ENCODE results near the gene C1orf21. TPM values are rescaled to one million over a fixed set of nuclear protein-coding genes. Genes with fewer than 3 reads are reported as not detected.

The C1orf21 gene
- total and polyA plus RNA-seq, 2 donors (not counting 1 experiment from before 2014, with no cell fraction given): under 0.01 to 0.32 TPM

DNA sequence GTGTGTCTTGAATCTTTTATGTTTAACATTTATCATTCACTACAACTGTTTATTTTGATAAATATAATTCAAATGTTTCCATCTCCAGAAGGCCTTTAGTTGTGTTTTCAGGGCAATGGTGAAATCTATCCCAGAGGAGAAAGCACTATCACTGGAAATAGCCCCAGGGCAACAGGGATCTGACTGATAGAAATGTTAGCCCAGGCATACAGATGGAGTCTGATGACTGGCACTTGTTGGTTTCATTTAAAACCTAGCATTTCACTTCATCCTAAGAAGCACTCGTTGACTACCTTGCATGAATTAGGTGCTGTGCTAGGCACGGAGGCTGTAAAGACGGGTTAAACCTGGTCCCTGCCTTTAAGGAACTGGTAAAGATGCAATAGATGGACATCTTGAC is 103.1 kb downstream of the C1orf21 start:
- H2AFZ ChIP-seq (ENCODE audit: insufficient read depth, low read depth, low read length, poor library complexity, severe bottlenecking): no peak overlapping the region
- H3K27ac ChIP-seq (ENCODE audit: low read length in 2 of 2): no peak overlapping the region
- no peak for DNase-seq
- H3K27me3 ChIP-seq (replicated peaks in 1 of 4; ENCODE audit: control extremely low read depth in 1 of 4, control insufficient read depth in 3 of 4, insufficient read depth in 4 of 4, low read length in 3 of 4): no peaks in the 10 kb centered on the region
- no peak for TF ChIP-seq EZH2 (IDR thresholded peaks at IDR 0.05; ENCODE audit: borderline replicate concordance, insufficient read depth, low read depth, low read length, poor library complexity, severe bottlenecking)
- TF ChIP-seq, protein P1, sequence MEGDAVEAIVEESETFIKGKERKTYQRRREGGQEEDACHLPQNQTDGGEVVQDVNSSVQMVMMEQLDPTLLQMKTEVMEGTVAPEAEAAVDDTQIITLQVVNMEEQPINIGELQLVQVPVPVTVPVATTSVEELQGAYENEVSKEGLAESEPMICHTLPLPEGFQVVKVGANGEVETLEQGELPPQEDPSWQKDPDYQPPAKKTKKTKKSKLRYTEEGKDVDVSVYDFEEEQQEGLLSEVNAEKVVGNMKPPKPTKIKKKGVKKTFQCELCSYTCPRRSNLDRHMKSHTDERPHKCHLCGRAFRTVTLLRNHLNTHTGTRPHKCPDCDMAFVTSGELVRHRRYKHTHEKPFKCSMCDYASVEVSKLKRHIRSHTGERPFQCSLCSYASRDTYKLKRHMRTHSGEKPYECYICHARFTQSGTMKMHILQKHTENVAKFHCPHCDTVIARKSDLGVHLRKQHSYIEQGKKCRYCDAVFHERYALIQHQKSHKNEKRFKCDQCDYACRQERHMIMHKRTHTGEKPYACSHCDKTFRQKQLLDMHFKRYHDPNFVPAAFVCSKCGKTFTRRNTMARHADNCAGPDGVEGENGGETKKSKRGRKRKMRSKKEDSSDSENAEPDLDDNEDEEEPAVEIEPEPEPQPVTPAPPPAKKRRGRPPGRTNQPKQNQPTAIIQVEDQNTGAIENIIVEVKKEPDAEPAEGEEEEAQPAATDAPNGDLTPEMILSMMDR (IDR thresholded peaks at IDR 0.05): no peak
- H3K79me2 ChIP-seq (ENCODE audit: control insufficient read depth, insufficient read depth, low read length): no peaks in the 10 kb centered on the region
- H3K27ac Mint-ChIP-seq: no peak overlapping the region
- no peak for ATAC-seq (ENCODE audit: low read depth)
- peaks cover 0 to 2% of the 10 kb centered on the region in 2 donors for H3K4me1 ChIP-seq (ENCODE audit: control insufficient read depth in 2 of 2, insufficient read depth in 2 of 2, low read length in 2 of 2)
- H3K4me3 Mint-ChIP-seq: no peak overlapping the region
- no peak overlapping the region for H3K9ac ChIP-seq (ENCODE audit: low read length)
- 96% methylated on average over 3 of the region's 3 CpGs for WGBS (ENCODE audit: insufficient coverage)
- H3K4me2 ChIP-seq (replicated peaks; ENCODE audit: low read depth, low read length, poor library complexity, severe bottlenecking): no peak overlapping the region
- H3K36me3 ChIP-seq (replicated peaks in 1 of 2; ENCODE audit: control extremely low read depth in 1 of 2, control insufficient read depth in 1 of 2, extremely low read depth in 1 of 2, insufficient read depth in 2 of 2, low read length in 1 of 2): no peaks in the 10 kb centered on the region
- no peaks in the 10 kb centered on the region for H3K27me3 Mint-ChIP-seq
- intact Hi-C loops (cut with micrococcal nuclease): no loop called here
- peaks cover 5% of the 10 kb centered on the region for H3K4me1 Mint-ChIP-seq
- no peak overlapping the region for H3K4me3 ChIP-seq (ENCODE audit: control extremely low read depth in 1 of 5, extremely low read depth in 1 of 5, insufficient read depth in 1 of 5, low read depth in 2 of 5, low read length in 4 of 5)
- H4K20me1 ChIP-seq (ENCODE audit: control insufficient read depth, insufficient read depth, low read length, poor library complexity, severe bottlenecking): no peaks in the 10 kb centered on the region
- ChIA-PET CTCF (no interaction called here), POLR2A (no interaction called here)
- no peaks in the 10 kb centered on the region for H3K9me3 ChIP-seq (ENCODE audit: control extremely low read depth in 1 of 3, control insufficient read depth in 2 of 3, insufficient read depth in 1 of 3, low read length in 2 of 3)
- no peaks in the 10 kb centered on the region for H3K9me3 Mint-ChIP-seq (ENCODE audit: insufficient read depth)

DNA sequence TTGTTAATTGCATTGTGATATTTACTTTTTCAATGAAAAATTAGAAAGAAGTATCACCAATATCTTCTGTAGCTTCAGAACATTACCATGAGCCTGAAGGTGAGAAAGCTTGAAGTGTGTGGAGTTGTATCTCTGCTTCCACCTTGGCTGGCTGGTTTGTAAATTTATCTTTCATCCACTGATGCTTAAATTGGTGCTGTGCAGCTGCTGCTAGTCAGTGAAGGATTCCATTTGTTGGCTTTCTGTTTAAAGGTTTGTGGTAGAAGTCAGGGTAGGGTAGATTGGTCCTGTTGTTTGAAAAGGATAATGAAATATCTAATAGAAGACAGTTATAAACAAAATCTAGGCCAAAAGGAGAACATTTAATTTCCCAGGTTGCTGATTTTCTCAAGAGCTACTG is 105.7 kb downstream of the C1orf21 start:
- H3K79me2 ChIP-seq (ENCODE audit: control insufficient read depth, insufficient read depth, low read length): no peaks in the 10 kb centered on the region
- Mint-ChIP-seq H3K4me3 (no peak overlapping the region), H3K27ac (no peak overlapping the region), H3K27me3 (no peaks in the 10 kb centered on the region), H3K9me3 (ENCODE audit: insufficient read depth) (no peaks in the 10 kb centered on the region), H3K4me1 (peaks cover 5% of the 10 kb centered on the region)
- no peak for ATAC-seq (ENCODE audit: low read depth)
- DNase-seq: no peak
- H3K36me3 ChIP-seq (replicated peaks in 1 of 2; ENCODE audit: control extremely low read depth in 1 of 2, control insufficient read depth in 1 of 2, extremely low read depth in 1 of 2, insufficient read depth in 2 of 2, low read length in 1 of 2): no peaks in the 10 kb centered on the region
- ChIA-PET POLR2A (no interaction called here), CTCF (no interaction called here)
- no peak overlapping the region for H2AFZ ChIP-seq (ENCODE audit: insufficient read depth, low read depth, low read length, poor library complexity, severe bottlenecking)
- H3K4me3 ChIP-seq (ENCODE audit: control extremely low read depth in 1 of 5, extremely low read depth in 1 of 5, insufficient read depth in 1 of 5, low read depth in 2 of 5, low read length in 4 of 5): no peak overlapping the region
- peaks cover 0 to 2% of the 10 kb centered on the region in 2 donors for H3K4me1 ChIP-seq (ENCODE audit: control insufficient read depth in 2 of 2, insufficient read depth in 2 of 2, low read length in 2 of 2)
- H3K4me2 ChIP-seq (replicated peaks; ENCODE audit: low read depth, low read length, poor library complexity, severe bottlenecking): no peak overlapping the region
- intact Hi-C loops (cut with micrococcal nuclease): no loop called here
- H3K27me3 ChIP-seq (replicated peaks in 1 of 4; ENCODE audit: control extremely low read depth in 1 of 4, control insufficient read depth in 3 of 4, insufficient read depth in 4 of 4, low read length in 3 of 4): no peaks in the 10 kb centered on the region
- H3K27ac ChIP-seq (ENCODE audit: low read length in 2 of 2): no peak overlapping the region
- TF ChIP-seq EZH2 (IDR thresholded peaks at IDR 0.05; ENCODE audit: borderline replicate concordance, insufficient read depth, low read depth, low read length, poor library complexity, severe bottlenecking): no peak
- TF ChIP-seq, protein P1 (IDR thresholded peaks at IDR 0.05): no peak
- no peaks in the 10 kb centered on the region for H3K9me3 ChIP-seq (ENCODE audit: control extremely low read depth in 1 of 3, control insufficient read depth in 2 of 3, insufficient read depth in 1 of 3, low read length in 2 of 3)
- no peak overlapping the region for H3K9ac ChIP-seq (ENCODE audit: low read length)
- no peaks in the 10 kb centered on the region for H4K20me1 ChIP-seq (ENCODE audit: control insufficient read depth, insufficient read depth, low read length, poor library complexity, severe bottlenecking)
